GM18951 (cell line): ENCODE measurements around the gene CYP2W1.

Experiments used
- POLR2A ChIP-seq: IDR thresholded peaks from 4 replicates; pipeline ENCODE4 v1.6.1; 2011; ENCODE audit warnings: mild to moderate bottlenecking; ENCODE audit not compliant: insufficient read length, insufficient read depth; ENCODE audit errors: extremely low read depth
- in situ Hi-C: fragments of 300-500 bp; cut with MboI; formaldehyde crosslinking; loops from one replicate; pipeline ENCODE4 v1.12.0; 2022; ENCODE audit warnings: low sequenced_read_pairs, mixed read lengths, inconsistent platforms; ENCODE audit not compliant: unreplicated experiment

Gene CYP2W1

GRCh38 chr7:1016577-1017531 is 33.9 kb downstream of the CYP2W1 start:
- in situ Hi-C loops = no loop called here

GRCh38 chr7:1017586-1018333 is 34.8 kb downstream of the CYP2W1 start:
- in situ Hi-C loops = no loop called here
- TF ChIP-seq POLR2A = no peak

More at GRCh38 chr7:1016577-1017531, 33.9 kb downstream of the CYP2W1 start:
- TF ChIP-seq POLR2A = no peak

- no peak for TF ChIP-seq POLR2A
- in situ Hi-C loops = no loop called here
Observed at GRCh38 chr7:1018334-1018695, 35.3 kb downstream of the CYP2W1 start.

GRCh38 chr7:1019255-1019785 is 36.3 kb downstream of the CYP2W1 start:
- in situ Hi-C loops = no loop called here
- no peak for TF ChIP-seq POLR2A

GRCh38 chr7:1019789-1020610 is 37.0 kb downstream of the CYP2W1 start:
- no peak for TF ChIP-seq POLR2A
- in situ Hi-C loops = no loop called here

- in situ Hi-C loops = no loop called here
- TF ChIP-seq POLR2A = no peak
Observed at GRCh38 chr7:1020849-1021251, 37.9 kb downstream of the CYP2W1 start.

GRCh38 chr7:1021366-1021765 is 38.4 kb downstream of the CYP2W1 start:
- in situ Hi-C loops = no loop called here
- TF ChIP-seq POLR2A = no peak

- in situ Hi-C loops = no loop called here
Observed at GRCh38 chr7:1021931-1022330, 39.0 kb downstream of the CYP2W1 start.

GRCh38 chr7:1022356-1022755 is 39.4 kb downstream of the CYP2W1 start:
- in situ Hi-C loops = no loop called here
- no peak for TF ChIP-seq POLR2A

More at GRCh38 chr7:1021931-1022330, 39.0 kb downstream of the CYP2W1 start:
- no peak for TF ChIP-seq POLR2A

GRCh38 chr7:1022801-1023465 is 40.0 kb downstream of the CYP2W1 start:
- in situ Hi-C loops = no loop called here
- no peak for TF ChIP-seq POLR2A

GRCh38 chr7:1024331-1024841 is 41.4 kb downstream of the CYP2W1 start:
- TF ChIP-seq POLR2A = peak; percentile 52
- in situ Hi-C loops = no loop called here
